WTC11 (cell line): Measurements from ENCODE around the gene ZNF529. TPM values are rescaled to one million over a fixed set of nuclear protein-coding genes. Genes with fewer than 3 reads are reported as not detected.

Experiments
- ATAC-seq: fragments of 200-7000 bp; cut with Tn5 transposase; 2 replicates; pipeline ENCODE4 v1.10.0; 2021; ENCODE audit warnings: mild to moderate bottlenecking, moderate library complexity
- CTCF ChIA-PET: fragments of 300-600 bp; sonication (Branson Sonifier 250); formaldehyde crosslinking; loops from one replicate; lab custom pipeline; 2021; ENCODE audit warnings: antibody characterized with exemption; lab: Charles Lee
- POLR2A ChIA-PET: fragments of 350-600 bp; sonication (Branson Sonifier 250); formaldehyde crosslinking; loops from one replicate; lab custom pipeline; 2021; ENCODE audit warnings: antibody characterized with exemption; lab: Charles Lee
- DNase-seq: peaks from one replicate; pipeline ENCODE4 v3.0.0; 2021; ENCODE audit warnings: low spot score
- H3K27ac Mint-ChIP-seq: 2 replicates; pipeline ENCODE4 v1.8.0; 2021; ENCODE audit warnings: mixed read lengths
- H3K27me3 Mint-ChIP-seq: 2 replicates; pipeline ENCODE4 v1.8.0; 2021; ENCODE audit warnings: low read depth, mild to moderate bottlenecking, moderate library complexity, mixed read lengths
- H3K36me3 Mint-ChIP-seq: 2 replicates; pipeline ENCODE4 v1.8.0; 2021; ENCODE audit warnings: mixed read lengths
- H3K4me1 Mint-ChIP-seq: 2 replicates; pipeline ENCODE4 v1.8.0; 2022; ENCODE audit warnings: mixed read lengths
- H3K4me3 Mint-ChIP-seq: 2 replicates; pipeline ENCODE4 v1.8.0; 2021; ENCODE audit warnings: mild to moderate bottlenecking, moderate library complexity, mixed read lengths
- H3K9me3 Mint-ChIP-seq: 2 replicates; pipeline ENCODE4 v1.8.0; 2021; ENCODE audit warnings: mixed read lengths
- ATF3 ChIP-seq: sonication (generic); formaldehyde crosslinking; conservative IDR thresholded peaks from 2 replicates; pipeline ENCODE4 v1.8.1; 2022; ENCODE audit warnings: mild to moderate bottlenecking, missing genetic modification reagents
- CBFB ChIP-seq: sonication (generic); formaldehyde crosslinking; IDR thresholded peaks from 2 replicates; pipeline ENCODE4 v1.8.1; 2022; ENCODE audit warnings: mild to moderate bottlenecking, low read depth, missing genetic modification reagents
- CREM ChIP-seq: sonication (generic); formaldehyde crosslinking; IDR thresholded peaks from 2 replicates; pipeline ENCODE4 v1.8.1; 2022; ENCODE audit warnings: mild to moderate bottlenecking, missing genetic modification reagents, moderate library complexity
- E2F1 ChIP-seq: sonication (generic); formaldehyde crosslinking; IDR thresholded peaks from 2 replicates; pipeline ENCODE4 v1.8.0; 2022; ENCODE audit warnings: mild to moderate bottlenecking, missing genetic modification reagents
- ERG ChIP-seq: fragments of 250-450 bp; sonication (Bioruptor Pico); IDR thresholded peaks from 2 replicates; pipeline ENCODE4 v1.8.0; 2021; ENCODE audit warnings: mild to moderate bottlenecking
- ESRRA ChIP-seq: sonication (generic); formaldehyde crosslinking; IDR thresholded peaks from 2 replicates; pipeline ENCODE4 v1.8.1; 2022; ENCODE audit warnings: mild to moderate bottlenecking, missing genetic modification reagents, borderline replicate concordance
- GABPB1 ChIP-seq: sonication (generic); formaldehyde crosslinking; IDR thresholded peaks from 2 replicates; pipeline ENCODE4 v1.8.1; 2023; ENCODE audit warnings: mild to moderate bottlenecking, missing genetic modification reagents
- IRF1 ChIP-seq: sonication (generic); formaldehyde crosslinking; IDR thresholded peaks from 2 replicates; pipeline ENCODE4 v1.8.0; 2023; ENCODE audit warnings: missing genetic modification reagents
- JAZF1 ChIP-seq: fragments of 250-450 bp; sonication (Bioruptor Pico); IDR thresholded peaks from 2 replicates; pipeline ENCODE4 v1.9.0; 2021; ENCODE audit warnings: moderate library complexity, mild to moderate bottlenecking, inconsistent platforms
- MAX ChIP-seq: sonication (generic); formaldehyde crosslinking; IDR thresholded peaks from 2 replicates; pipeline ENCODE4 v1.8.0; 2022; ENCODE audit warnings: mild to moderate bottlenecking, missing genetic modification reagents
- MXD4 ChIP-seq: fragments of 250-450 bp; sonication (Bioruptor Pico); IDR thresholded peaks from 2 replicates; pipeline ENCODE4 v1.8.0; 2021; ENCODE audit warnings: mild to moderate bottlenecking, moderate library complexity, borderline replicate concordance
- MYBL2 ChIP-seq: sonication (generic); formaldehyde crosslinking; IDR thresholded peaks from 2 replicates; pipeline ENCODE4 v1.8.1; 2023; ENCODE audit warnings: mild to moderate bottlenecking, moderate library complexity, missing genetic modification reagents
- NFYB ChIP-seq: sonication (generic); formaldehyde crosslinking; conservative IDR thresholded peaks from 2 replicates; pipeline ENCODE4 v1.8.0; 2022; ENCODE audit warnings: low read depth, missing genetic modification reagents
- NR3C1 ChIP-seq: sonication (generic); formaldehyde crosslinking; conservative IDR thresholded peaks from 2 replicates; pipeline ENCODE4 v1.8.1; 2023; ENCODE audit warnings: low read depth, mild to moderate bottlenecking, missing genetic modification reagents
- PREB ChIP-seq: sonication (generic); formaldehyde crosslinking; IDR thresholded peaks from 2 replicates; pipeline ENCODE4 v1.8.1; 2022; ENCODE audit warnings: mild to moderate bottlenecking, missing genetic modification reagents, moderate library complexity, borderline replicate concordance
- RORB ChIP-seq: fragments of 250-450 bp; sonication (Bioruptor Pico); IDR thresholded peaks from 2 replicates; pipeline ENCODE4 v1.9.0; 2021; ENCODE audit warnings: mild to moderate bottlenecking
- TCF7 ChIP-seq: sonication (generic); formaldehyde crosslinking; IDR thresholded peaks from 2 replicates; pipeline ENCODE4 v1.8.0; 2022; ENCODE audit warnings: mild to moderate bottlenecking, low read depth, missing genetic modification reagents, moderate library complexity
- TP53 ChIP-seq: sonication (generic); formaldehyde crosslinking; IDR thresholded peaks from 2 replicates; pipeline ENCODE4 v1.8.1; 2023; ENCODE audit warnings: mild to moderate bottlenecking, missing genetic modification reagents
- USF2 ChIP-seq: sonication (generic); formaldehyde crosslinking; IDR thresholded peaks from 2 replicates; pipeline ENCODE4 v1.8.1; 2023; ENCODE audit warnings: mild to moderate bottlenecking, missing genetic modification reagents, moderate library complexity
- ZBTB21 ChIP-seq: sonication (generic); formaldehyde crosslinking; IDR thresholded peaks from 2 replicates; pipeline ENCODE4 v1.8.1; 2023; ENCODE audit warnings: mild to moderate bottlenecking, missing genetic modification reagents, borderline replicate concordance
- ZBTB43 ChIP-seq: sonication (generic); formaldehyde crosslinking; IDR thresholded peaks from 2 replicates; pipeline ENCODE4 v1.8.1; 2023; ENCODE audit warnings: mild to moderate bottlenecking, missing genetic modification reagents
- ZNF138 ChIP-seq: sonication (generic); formaldehyde crosslinking; conservative IDR thresholded peaks from 2 replicates; pipeline ENCODE4 v1.8.1; 2022; ENCODE audit warnings: mild to moderate bottlenecking, moderate library complexity, missing genetic modification reagents
- ZNF281 ChIP-seq: sonication (generic); formaldehyde crosslinking; IDR thresholded peaks from 2 replicates; pipeline ENCODE4 v1.8.0; 2023; ENCODE audit warnings: mild to moderate bottlenecking, missing genetic modification reagents
- ZNF671 ChIP-seq: fragments of 250-450 bp; sonication (Bioruptor Pico); IDR thresholded peaks from 2 replicates; pipeline ENCODE4 v1.8.0; 2021; ENCODE audit warnings: mild to moderate bottlenecking
- total RNA-seq: library from RNA; stranded (reverse); gene quantifications from 3 replicates; pipeline ENCODE4 v1.2.3, GENCODE V29; 2021

The ZNF529 gene
- total RNA-seq, 1 experiment from 2014 or later, result 13.1 TPM

GRCh38 chr19:36605101-36605876, 32.2 kb upstream of the ZNF529 start, which contains the start of gene ZNF382:
Gene ZNF382, plus strand, starts transcription at chr19:36605313. Its CDS starts 4,602 bp downstream, at chr19:36609915.
- peaks cover 13% of the 10 kb centered on the region for H3K4me1 Mint-ChIP-seq
- POLR2A ChIA-PET, result interaction anchor here (0.7 to 1.3 kb wide), 2 partner anchors 32 to 541 kb away, joined by 3 to 5 read pairs; partner anchors contain the start of gene ZNF529
- TF ChIP-seq ZBTB21 (CRISPR knock-in tag) (peak; percentile 63; the same call in 1 of the 2 replicates), TP53 (CRISPR knock-in tag) (0 out of 2 replicates have a peak, but pooled peaks have one; percentile 25), ESRRA (CRISPR knock-in tag) (peak; percentile 67; the same call in 1 of the 2 replicates), NR3C1 (CRISPR knock-in tag) (no peak), USF2 (CRISPR knock-in tag) (peak; percentile 24; the same call in 1 of the 2 replicates), CBFB (CRISPR knock-in tag) (peak; percentile 33; the same call in 1 of the 2 replicates), NFYB (CRISPR knock-in tag) (no peak), ZBTB43 (CRISPR knock-in tag) (no peak), TCF7 (CRISPR knock-in tag) (no peak), MXD4 (no peak), ERG (CRISPR knock-in tag) (no peak), ZNF671 (CRISPR knock-in tag) (no peak), ZNF281 (peak; percentile 6; the same call in 1 of the 2 replicates), PREB (CRISPR knock-in tag) (no peak), E2F1 (no peak), MAX (CRISPR knock-in tag) (peak; percentile 35; the same call in 1 of the 2 replicates), JAZF1 (CRISPR knock-in tag) (no peak), MYBL2 (0 out of 2 replicates have a peak, but pooled peaks have one; percentile 61), ATF3 (CRISPR knock-in tag) (no peak), GABPB1 (no peak), ZNF138 (CRISPR knock-in tag) (peak; percentile 41; the same call in 1 of the 2 replicates), CREM (CRISPR knock-in tag) (no peak), RORB (CRISPR knock-in tag) (no peak), IRF1 (CRISPR knock-in tag) (no peak)

More at GRCh38 chr19:36605101-36605876, 32.2 kb upstream of the ZNF529 start, which contains the start of gene ZNF382:
- no peak within 1 kb of the TSS for H3K27ac Mint-ChIP-seq
- CTCF ChIA-PET, result no interaction called here
- DNase-seq (peak; percentile 63), ATAC-seq (peak; percentile 89)
- no peaks in the 10 kb centered on the region for H3K9me3 Mint-ChIP-seq
- H3K4me3 Mint-ChIP-seq, result peak within 1 kb of the TSS; percentile 82
- peaks cover 34% of the 10 kb centered on the region for H3K27me3 Mint-ChIP-seq
- no peaks in the 10 kb centered on the region for H3K36me3 Mint-ChIP-seq
